SK-N-MC (cell line): ENCODE data around the gene GMFB.

Experiments
- EZH2 ChIP-seq: fragments of 200-600 bp; sonication (generic); IDR thresholded peaks from one replicate; pipeline ENCODE4 v1.6.1; 2017; ENCODE audit warnings: antibody characterized with exemption
- FOXP2 ChIP-seq: optimal IDR thresholded peaks from 2 replicates; pipeline ENCODE3; 2011; ENCODE audit warnings: mild to moderate bottlenecking, moderate library complexity; ENCODE audit not compliant: insufficient read depth; ENCODE audit errors: extremely low read length, control extremely low read depth
- POLR2AphosphoS5 ChIP-seq: IDR thresholded peaks from 2 replicates; pipeline ENCODE4 v1.6.1; 2012; ENCODE audit warnings: mild to moderate bottlenecking, low read depth, low read length, borderline replicate concordance

DNA sequence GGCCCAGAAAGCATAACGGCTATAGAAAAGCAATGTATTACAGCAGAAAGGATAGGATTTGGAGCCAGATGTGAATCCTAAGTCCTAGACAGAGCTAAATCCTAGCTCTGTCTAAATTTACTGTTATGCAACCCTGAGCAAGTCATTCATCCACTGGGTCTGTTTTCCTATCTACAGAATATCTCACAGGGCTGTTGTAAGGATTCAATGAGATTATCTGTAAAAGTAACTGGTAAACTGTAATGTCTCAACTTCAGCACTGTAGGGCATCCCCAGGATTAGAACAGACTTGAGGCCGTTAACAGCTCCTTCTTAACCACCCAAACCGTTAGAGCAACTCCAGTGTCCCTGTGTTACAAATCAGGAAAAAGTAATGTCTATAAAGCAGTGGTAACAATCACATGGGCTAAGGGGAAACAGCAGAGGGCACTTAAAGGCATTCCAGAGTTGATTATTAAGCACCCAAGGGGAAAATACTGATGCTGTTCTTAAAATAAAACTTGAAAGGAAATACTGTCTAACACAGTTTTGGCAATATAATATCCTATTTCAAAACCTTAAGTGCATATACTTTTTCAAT is 10.1 kb downstream of the GMFB start:
- TF ChIP-seq POLR2AphosphoS5 (no peak), EZH2 (no peak), FOXP2 (no peak)
